ENCODE data around the gene SARDH. TPM values are rescaled to one million over a fixed set of nuclear protein-coding genes. Genes with fewer than 3 reads are reported as not detected.
A peak's percentile ranks its signal among the peaks of the same experiment; 100 is the strongest.

The SARDH gene
- total and polyA plus RNA-seq, 2 donors from 2014 or later: 4.6 to 12.0 TPM

- H3K36me3 ChIP-seq (ENCODE audit: control insufficient read depth in 2 of 3, insufficient read depth in 3 of 3, low read length in 3 of 3): no peaks in the 10 kb centered on the region
- H3K27ac ChIP-seq (ENCODE audit: low read depth in 2 of 2, low read length in 2 of 2): peak overlapping the region in 1 of 2 donors; percentile 43
- intact Hi-C loops (cut with DNase I): no loop called here
- no peaks in the 10 kb centered on the region for H3K27me3 ChIP-seq (ENCODE audit: control insufficient read depth, insufficient read depth, low read length)
- DNase-seq: peak; percentile 62 to 81 (median 72)
- no peak overlapping the region for H3K9ac ChIP-seq (ENCODE audit: low read length in 3 of 3)
- no peak overlapping the region for H3K4me3 ChIP-seq (ENCODE audit: low read length in 3 of 3)
- FAIRE-seq: no peak
- H3K9me3 ChIP-seq (ENCODE audit: control insufficient read depth in 2 of 3, insufficient read depth in 1 of 3, low read length in 3 of 3): no peaks in the 10 kb centered on the region
- peaks cover 0 to 23% (median 15%) of the 10 kb centered on the region in 3 donors for H3K4me1 ChIP-seq (ENCODE audit: control insufficient read depth in 2 of 3, insufficient read depth in 2 of 3, low read depth in 1 of 3, low read length in 3 of 3)
- TF ChIP-seq, protein P1, sequence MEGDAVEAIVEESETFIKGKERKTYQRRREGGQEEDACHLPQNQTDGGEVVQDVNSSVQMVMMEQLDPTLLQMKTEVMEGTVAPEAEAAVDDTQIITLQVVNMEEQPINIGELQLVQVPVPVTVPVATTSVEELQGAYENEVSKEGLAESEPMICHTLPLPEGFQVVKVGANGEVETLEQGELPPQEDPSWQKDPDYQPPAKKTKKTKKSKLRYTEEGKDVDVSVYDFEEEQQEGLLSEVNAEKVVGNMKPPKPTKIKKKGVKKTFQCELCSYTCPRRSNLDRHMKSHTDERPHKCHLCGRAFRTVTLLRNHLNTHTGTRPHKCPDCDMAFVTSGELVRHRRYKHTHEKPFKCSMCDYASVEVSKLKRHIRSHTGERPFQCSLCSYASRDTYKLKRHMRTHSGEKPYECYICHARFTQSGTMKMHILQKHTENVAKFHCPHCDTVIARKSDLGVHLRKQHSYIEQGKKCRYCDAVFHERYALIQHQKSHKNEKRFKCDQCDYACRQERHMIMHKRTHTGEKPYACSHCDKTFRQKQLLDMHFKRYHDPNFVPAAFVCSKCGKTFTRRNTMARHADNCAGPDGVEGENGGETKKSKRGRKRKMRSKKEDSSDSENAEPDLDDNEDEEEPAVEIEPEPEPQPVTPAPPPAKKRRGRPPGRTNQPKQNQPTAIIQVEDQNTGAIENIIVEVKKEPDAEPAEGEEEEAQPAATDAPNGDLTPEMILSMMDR (IDR thresholded peaks at IDR 0.05; ENCODE audit: borderline replicate concordance, extremely low read depth, insufficient read depth): no peak
Observed at GRCh38 chr9:133713150-133713959, 24.8 kb downstream of the SARDH start.

- DNase-seq: peak in 2 of 5 donors; percentile 56 to 61
- intact Hi-C loops (cut with DNase I): no loop called here
Observed at GRCh38 chr9:133712221-133713100, 25.7 kb downstream of the SARDH start.

DNA sequence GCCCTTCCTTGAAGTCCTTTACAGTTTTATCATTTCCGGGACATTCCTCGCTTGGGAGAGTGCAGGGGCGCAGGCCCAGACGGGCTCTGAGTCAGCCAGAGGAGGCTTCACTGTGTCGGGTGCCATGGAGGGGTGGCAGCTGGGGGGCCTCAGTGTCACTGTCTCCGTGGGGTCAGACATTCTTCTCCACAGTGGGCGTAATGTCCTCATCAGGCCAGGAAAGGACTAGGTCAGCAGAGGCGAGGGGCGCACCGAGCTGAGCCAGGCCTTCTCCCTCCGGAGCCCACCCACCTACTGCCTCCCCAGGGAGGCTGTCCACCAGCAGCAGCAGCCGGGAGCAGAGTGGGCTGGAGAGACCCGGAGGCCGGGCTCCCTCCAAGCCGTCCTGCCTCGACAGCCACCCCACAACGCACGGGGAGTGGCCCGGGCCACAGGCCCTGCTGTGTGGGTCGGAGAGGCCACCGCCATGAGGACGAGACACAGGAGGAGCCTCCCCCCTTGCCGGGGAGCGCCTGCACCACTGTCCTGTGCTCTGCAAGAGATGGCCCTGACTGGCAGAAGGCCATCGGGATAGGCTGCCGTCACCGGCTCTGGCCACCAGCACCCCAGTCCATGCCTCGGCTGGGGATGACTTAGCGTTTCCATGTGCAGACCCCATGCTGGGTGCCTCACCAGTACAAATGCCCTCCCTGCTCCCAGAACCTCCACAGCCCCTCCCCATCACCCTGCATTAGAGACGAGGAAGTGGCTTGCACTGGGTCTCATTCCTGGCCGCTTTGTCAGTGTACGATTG, 26.5 kb downstream of the SARDH start:
- Histone ChIP-seq H3K36me3 (ENCODE audit: control insufficient read depth in 2 of 3, insufficient read depth in 3 of 3, low read length in 3 of 3) (no peaks in the 10 kb centered on the region), H3K27me3 (ENCODE audit: control insufficient read depth, insufficient read depth, low read length) (no peaks in the 10 kb centered on the region), H3K27ac (ENCODE audit: low read depth in 2 of 2, low read length in 2 of 2) (peak overlapping the region; percentile 32 to 37), H3K9me3 (ENCODE audit: control insufficient read depth in 2 of 3, insufficient read depth in 1 of 3, low read length in 3 of 3) (no peaks in the 10 kb centered on the region), H3K4me3 (ENCODE audit: low read length in 3 of 3) (no peak overlapping the region), H3K4me1 (ENCODE audit: control insufficient read depth in 2 of 3, insufficient read depth in 2 of 3, low read depth in 1 of 3, low read length in 3 of 3) (peaks cover 0 to 28% (median 13%) of the 10 kb centered on the region in 3 donors), H3K9ac (ENCODE audit: low read length in 3 of 3) (no peak overlapping the region)
- intact Hi-C loops (cut with DNase I): no loop called here
- DNase-seq: peak in 2 of 5 donors; percentile 47 to 95
- FAIRE-seq: no peak
- TF ChIP-seq, protein P1 (IDR thresholded peaks at IDR 0.05; ENCODE audit: borderline replicate concordance, extremely low read depth, insufficient read depth): no peak

More at GRCh38 chr9:133712221-133713100, 25.7 kb downstream of the SARDH start:
- Histone ChIP-seq H3K4me3 (ENCODE audit: low read length in 3 of 3) (no peak overlapping the region), H3K27me3 (ENCODE audit: control insufficient read depth, insufficient read depth, low read length) (no peaks in the 10 kb centered on the region), H3K9me3 (ENCODE audit: control insufficient read depth in 2 of 3, insufficient read depth in 1 of 3, low read length in 3 of 3) (no peaks in the 10 kb centered on the region), H3K4me1 (ENCODE audit: control insufficient read depth in 2 of 3, insufficient read depth in 2 of 3, low read depth in 1 of 3, low read length in 3 of 3) (peaks cover 0 to 25% (median 15%) of the 10 kb centered on the region in 3 donors), H3K9ac (ENCODE audit: low read length in 3 of 3) (no peak overlapping the region), H3K36me3 (ENCODE audit: control insufficient read depth in 2 of 3, insufficient read depth in 3 of 3, low read length in 3 of 3) (no peaks in the 10 kb centered on the region), H3K27ac (ENCODE audit: low read depth in 2 of 2, low read length in 2 of 2) (peak overlapping the region in 1 of 2 donors; percentile 32)
- TF ChIP-seq, protein P1 (IDR thresholded peaks at IDR 0.05; ENCODE audit: borderline replicate concordance, extremely low read depth, insufficient read depth): no peak
- no peak for FAIRE-seq

Data from kidney (tissue), 14 donors.